Measurements from ENCODE around the gene PPP3R1. TPM values are rescaled to one million over a fixed set of nuclear protein-coding genes. Genes with fewer than 3 reads are reported as not detected.
A peak's percentile ranks its signal among the peaks of the same experiment; 100 is the strongest.

Gene PPP3R1
- total RNA-seq, 1 experiment from 2014 or later, result 74.2 TPM

GRCh38 chr2:68178432-68178831, 73.9 kb downstream of the PPP3R1 start:
- H3K14ac ChIP-seq (ENCODE audit: insufficient read depth, low read length), result no peak overlapping the region

More at GRCh38 chr2:68178432-68178831, 73.9 kb downstream of the PPP3R1 start:
- H2BK15ac ChIP-seq (ENCODE audit: low read depth, low read length), result no peak overlapping the region
- no CpG with 5 or more reads among the region's 3 CpGs for WGBS (ENCODE audit: extremely low coverage, insufficient read length, low lambda C conversion rate)
- H3K27ac Mint-ChIP-seq, result peak overlapping the region in 2 of 3 experiments; percentile 68 to 92; a peak in 4 of 7 replicates
- H3K56ac ChIP-seq (ENCODE audit: insufficient read length, low read depth, low read length), result no peak overlapping the region
- no peak overlapping the region for H3K9ac ChIP-seq (ENCODE audit: extremely low read depth, insufficient read length, low read length)
- no peak for TF ChIP-seq CTCF (conservative IDR thresholded peaks at IDR 0.05)
- no peak overlapping the region for H3K23ac ChIP-seq (ENCODE audit: insufficient read length, low read depth, low read length)
- no peak overlapping the region for H2AFZ ChIP-seq (ENCODE audit: low read length)
- H4K5ac ChIP-seq (ENCODE audit: insufficient read length, low read depth, low read length), result no peak overlapping the region
- H3K18ac ChIP-seq (ENCODE audit: insufficient read length, low read depth, low read length), result no peak overlapping the region
- no peak overlapping the region for H4K91ac ChIP-seq (ENCODE audit: insufficient read length, low read depth, low read length)
- H3K23me2 ChIP-seq (ENCODE audit: insufficient read length, low read depth, low read length, poor library complexity, severe bottlenecking), result no peaks in the 10 kb centered on the region
- H2AK5ac ChIP-seq (ENCODE audit: insufficient read length, low read length), result no peak overlapping the region
- H2BK12ac ChIP-seq (ENCODE audit: insufficient read length, low read depth, low read length), result no peak overlapping the region
- H3K27me3 Mint-ChIP-seq (ENCODE audit: low read depth), result no peaks in the 10 kb centered on the region
- H3T11ph ChIP-seq (ENCODE audit: low read length), result no peak overlapping the region
- H3K4me3 Mint-ChIP-seq, result no peak overlapping the region
- no peak overlapping the region for H3K27ac ChIP-seq (ENCODE audit: insufficient read length, low read depth, low read length)
- peaks cover 4 to 44% (median 29%) of the 10 kb centered on the region in 3 experiments; a peak in 6 of 7 replicates for H3K36me3 Mint-ChIP-seq (ENCODE audit: insufficient read depth in 1 of 3, low read depth in 3 of 3)
- H3K4me1 Mint-ChIP-seq, result peaks cover 0 to 5% of the 10 kb centered on the region in 2 experiments; a peak in 1 of 4 replicates
- no peak overlapping the region for H2BK20ac ChIP-seq (ENCODE audit: low read depth, low read length, poor library complexity, severe bottlenecking)
- H4K20me1 ChIP-seq (ENCODE audit: control insufficient read depth, insufficient read depth, insufficient read length), result no peaks in the 10 kb centered on the region
- no peak overlapping the region for H3K4ac ChIP-seq (ENCODE audit: low read depth, low read length)
- no peak overlapping the region for H2BK5ac ChIP-seq (ENCODE audit: insufficient read length, low read length)
- no peaks in the 10 kb centered on the region for H3K79me2 ChIP-seq (ENCODE audit: insufficient read depth, low read length)
- no peak overlapping the region for H4K8ac ChIP-seq (replicated peaks; ENCODE audit: insufficient read length, low read depth, low read length)
- H3K27me3 ChIP-seq (ENCODE audit: insufficient read depth, low read length), result no peaks in the 10 kb centered on the region
- H3K9me3 Mint-ChIP-seq, result no peaks in the 10 kb centered on the region
- H3K79me1 ChIP-seq (ENCODE audit: insufficient read depth, low read depth, low read length, poor library complexity, severe bottlenecking), result peaks cover 3% of the 10 kb centered on the region
- H3K4me2 ChIP-seq (ENCODE audit: insufficient read depth, insufficient read length, low read length), result no peak overlapping the region
- H3K4me1 ChIP-seq (ENCODE audit: insufficient read depth, low read length), result no peaks in the 10 kb centered on the region
- no peak overlapping the region for H2BK120ac ChIP-seq (ENCODE audit: low read depth, low read length, poor library complexity, severe bottlenecking)
- H3K9me3 ChIP-seq (ENCODE audit: control insufficient read depth, low read depth, low read length), result no peaks in the 10 kb centered on the region
- DNase-seq, result no peak

All from H9 (cell line).